Measurements from ENCODE around the gene PPM1A. TPM values are rescaled to one million over a fixed set of nuclear protein-coding genes. Genes with fewer than 3 reads are reported as not detected.

The PPM1A gene
- total and polyA plus RNA-seq, 9 of the 15 experiments (the other 6 are each of a cell fraction or from before 2014, with no cell fraction given) = 5.5 to 23.9 (median 15.2) TPM

- no TSS peak for BruUV-seq (replicated peaks)
- Histone ChIP-seq H3K4me1 (replicated peaks in 1 of 2; ENCODE audit: control insufficient read depth in 2 of 2, insufficient read depth in 2 of 2, low read length in 2 of 2) (0 out of 5 replicates have a peak, but pooled peaks cover 0 to 6% of the 10 kb centered on the region in 2 experiments), H2AFZ (ENCODE audit: low read depth, low read length) (peak overlapping the region; percentile 50; the same call in 1 of the 2 replicates), H3K36me3 (ENCODE audit: control insufficient read depth, insufficient read depth, low read length) (no peaks in the 10 kb centered on the region), H3K4me2 (ENCODE audit: insufficient read depth, low read length) (no peak overlapping the region), H3K9me1 (ENCODE audit: control insufficient read depth, insufficient read depth, low read length) (no peaks in the 10 kb centered on the region), H3K79me2 (ENCODE audit: control insufficient read depth, insufficient read depth, low read length) (no peaks in the 10 kb centered on the region), H3K9ac (ENCODE audit: insufficient read depth in 1 of 2, low read depth in 2 of 2, low read length in 2 of 2) (no peak overlapping the region), H3K27ac (ENCODE audit: extremely low read depth, low read depth, low read length) (no peak overlapping the region), H3K4me3 (no peak overlapping the region), H3K9me3 (replicated peaks; ENCODE audit: control insufficient read depth, insufficient read depth, low read depth, low read length) (no peaks in the 10 kb centered on the region), H3K27me3 (ENCODE audit: control insufficient read depth in 2 of 2, insufficient read depth in 2 of 2, low read length in 2 of 2) (no peaks in the 10 kb centered on the region), H4K20me1 (replicated peaks; ENCODE audit: control insufficient read depth, insufficient read depth, low read length) (no peaks in the 10 kb centered on the region)
- FAIRE-seq = no peak
- intact Hi-C loops (cut with micrococcal nuclease) (no loop called here), in situ Hi-C loops (cut with MboI) (no loop called here)
- no peak for TF ChIP-seq CLOCK (CRISPR knock-in tag; IDR thresholded peaks at IDR 0.05; ENCODE audit: borderline replicate concordance)
- TF ChIP-seq PCBP2 (IDR thresholded peaks at IDR 0.05; ENCODE audit: low read depth, low read length, poor library complexity, severe bottlenecking) = no peak
- TF ChIP-seq GTF3C2 (IDR thresholded peaks at IDR 0.05; ENCODE audit: borderline replicate concordance, extremely low read depth, insufficient read length) = no peak
- no peak for ATAC-seq
- CTCF ChIA-PET (ENCODE audit: low intra/inter-chr PET ratio) = no interaction called here
- no peak for DNase-seq (ENCODE audit: extremely low read depth in 1 of 4, low spot score in 3 of 4)
- POLR2A ChIA-PET = interaction anchor here (0.5 kb wide), 1 partner anchor 16 kb away, joined by 3 read pairs; no protein-coding TSS in a partner anchor
- WGBS (ENCODE audit: insufficient coverage, low coverage, missing lambda C conversion rate) = 52% methylated on average over 9 of the region's 10 CpGs
Observed at GRCh38 chr14:60220917-60221316, 28.1 kb upstream of the PPM1A start.

Data from K562 (cell line).